Kidney epithelial cell (primary cell): ENCODE measurements around the gene MDM4. TPM values are rescaled to one million over a fixed set of nuclear protein-coding genes. Genes with fewer than 3 reads are reported as not detected.
A peak's percentile ranks its signal among the peaks of the same experiment; 100 is the strongest.

Experiments
- DNase-seq: peaks from one replicate; pipeline ENCODE4 v3.0.0-alpha.2; 2010; ENCODE audit warnings: low read depth
- H3K27me3 ChIP-seq: 2 replicates; pipeline ENCODE4 v1.6.0; 2011; ENCODE audit warnings: low read length; ENCODE audit not compliant: control insufficient read depth, insufficient read depth
- H3K36me3 ChIP-seq: 2 replicates; pipeline ENCODE4 v1.5.1; 2011; ENCODE audit warnings: low read length; ENCODE audit not compliant: control insufficient read depth, insufficient read depth
- H3K4me3 ChIP-seq: 2 replicates; pipeline ENCODE4 v1.5.1; 2011; ENCODE audit warnings: low read depth, mild to moderate bottlenecking, control low read depth, low read length
- CTCF ChIP-seq: IDR thresholded peaks from 2 replicates; pipeline ENCODE4 v1.5.1; 2011; ENCODE audit warnings: mild to moderate bottlenecking, moderate library complexity, low read length, control low read depth, inconsistent platforms; ENCODE audit not compliant: insufficient read depth, poor library complexity, severe bottlenecking
- total RNA-seq: library from RNA; depleted of rRNA; stranded (reverse); fragments of >200 nt; gene quantifications from 2 replicates; pipeline ENCODE4 v1.2.3, GENCODE V29; 2015

MDM4 gene
- total RNA-seq, 1 donor from 2014 or later = 21.0 TPM

GRCh38 chr1:204494281-204495077 lies 21.7 kb upstream of the MDM4 start, which contains the start of gene PIK3C2B:
Gene PIK3C2B (minus strand): TSS chr1:204494805. CDS start chr1:204469802, 25,003 bp downstream.
- TF ChIP-seq CTCF = peak; percentile 40
- H3K27me3 ChIP-seq = peaks cover 2% of the 10 kb centered on the region
- H3K36me3 ChIP-seq = no peaks in the 10 kb centered on the region
- peak within 1 kb of the TSS; percentile 68 for H3K4me3 ChIP-seq
- DNase-seq = no peak

- H3K4me3 ChIP-seq = peak overlapping the region; percentile 68
- H3K36me3 ChIP-seq = no peaks in the 10 kb centered on the region
- TF ChIP-seq CTCF = no peak
- DNase-seq = no peak
- H3K27me3 ChIP-seq = peaks cover 2% of the 10 kb centered on the region
These were observed 21.0 kb upstream of the MDM4 start for GRCh38 chr1:204495078-204495753.

GRCh38 chr1:204495777-204496176 lies 20.4 kb upstream of the MDM4 start:
- no peak for TF ChIP-seq CTCF
- peaks cover 2% of the 10 kb centered on the region for H3K27me3 ChIP-seq
- no peaks in the 10 kb centered on the region for H3K36me3 ChIP-seq
- H3K4me3 ChIP-seq = no peak overlapping the region
- DNase-seq = no peak

- TF ChIP-seq CTCF = no peak
- H3K36me3 ChIP-seq = no peaks in the 10 kb centered on the region
- H3K27me3 ChIP-seq = peaks cover 2% of the 10 kb centered on the region
- DNase-seq = no peak
- H3K4me3 ChIP-seq = no peak overlapping the region
These were observed 17.2 kb upstream of the MDM4 start for GRCh38 chr1:204498981-204499380.

GRCh38 chr1:204499511-204500468 lies 16.4 kb upstream of the MDM4 start:
- Histone ChIP-seq H3K27me3 (peaks cover 2% of the 10 kb centered on the region), H3K36me3 (no peaks in the 10 kb centered on the region), H3K4me3 (no peak overlapping the region)
- DNase-seq = no peak
- no peak for TF ChIP-seq CTCF
